Endothelial cell of umbilical vein (primary cell): Measurements from ENCODE around the gene DPP6. TPM values are rescaled to one million over a fixed set of nuclear protein-coding genes. Genes with fewer than 3 reads are reported as not detected.

Source experiments
- BruUV-seq: library from RNA; stranded (reverse); fragments of 400-500 nt; replicated peaks from 2 replicates; lab custom pipeline; 2021; lab: Mats Ljungman, UMichigan
- CTCF ChIA-PET: fragments of 300-600, 350-600 bp; sonication (Branson Sonifier 250); formaldehyde crosslinking; loops from one replicate; lab custom pipeline; 2021; ENCODE audit warnings: antibody characterized with exemption, inconsistent platforms; lab: Charles Lee
- POLR2A ChIA-PET: fragments of 300-600, 350-600 bp; sonication (Branson Sonifier 250); formaldehyde crosslinking; loops from one replicate; lab custom pipeline; 2021; ENCODE audit warnings: antibody characterized with exemption, inconsistent platforms; lab: Charles Lee
- DNase-seq: peaks from one replicate; pipeline ENCODE4 v3.0.0-alpha.2; 2011; ENCODE audit warnings: low read depth, low spot score
- FAIRE-seq: peaks from 2 replicates; lab custom pipeline; 2011; peaks lifted over from hg19 to GRCh38; lab: Jason Lieb, UNC
- H2AFZ ChIP-seq: 2 replicates; pipeline ENCODE4 v1.6.0; 2012; ENCODE audit warnings: low read depth, low read length, control low read depth, inconsistent platforms
- H3K27ac ChIP-seq: 2 replicates; pipeline ENCODE4 v1.5.1; 2011; ENCODE audit warnings: low read depth, mild to moderate bottlenecking, control low read depth, low read length, moderate library complexity; ENCODE audit not compliant: insufficient read depth
- H3K27me3 ChIP-seq, 2 experiments: 2 replicates each; pipeline versions ENCODE4 v1.6.0 to v1.6.1; 2011; ENCODE audit warnings: low read length in 2 of 2, mixed read lengths in 1 of 2; ENCODE audit not compliant: control insufficient read depth in 2 of 2, insufficient read depth in 2 of 2
- H3K36me3 ChIP-seq, 2 experiments: 2 replicates in 1 of 2; 3 replicates in 1 of 2; pipeline ENCODE4 v1.5.1; 2011; ENCODE audit warnings: low read length in 2 of 2, mild to moderate bottlenecking in 1 of 2, moderate library complexity in 1 of 2; ENCODE audit not compliant: control insufficient read depth in 2 of 2, insufficient read depth in 2 of 2; ENCODE audit errors: extremely low read depth in 1 of 2
- H3K4me1 ChIP-seq: 3 replicates; pipeline ENCODE4 v1.5.1; 2011; ENCODE audit warnings: mild to moderate bottlenecking, low read length; ENCODE audit not compliant: control insufficient read depth, insufficient read depth; ENCODE audit errors: extremely low read depth
- H3K4me2 ChIP-seq: 2 replicates; pipeline ENCODE4 v1.6.1; 2011; ENCODE audit warnings: low read length, control low read depth, mixed read lengths; ENCODE audit not compliant: insufficient read depth
- H3K4me3 ChIP-seq, 3 experiments: fragments of 200-600 bp in 1 of 3; sonication (generic), shearing (Covaris generic) in 1 of 3; replicated peaks in 1 of 3; 2 replicates each; pipeline ENCODE4 v1.5.1; 2011 to 2016; ENCODE audit warnings: control low read depth in 3 of 3, low read length in 3 of 3, mild to moderate bottlenecking in 2 of 3, inconsistent platforms in 1 of 3, low read depth in 1 of 3, moderate library complexity in 1 of 3; ENCODE audit not compliant: insufficient read depth in 1 of 3
- H3K79me2 ChIP-seq: 2 replicates; pipeline ENCODE4 v1.6.0; 2012; ENCODE audit warnings: low read length, inconsistent platforms; ENCODE audit not compliant: control insufficient read depth, insufficient read depth
- H3K9ac ChIP-seq: replicated peaks from 2 replicates; pipeline ENCODE3; 2011; ENCODE audit warnings: low read length, control low read depth; ENCODE audit not compliant: insufficient read depth; ENCODE audit errors: extremely low read depth
- H3K9me1 ChIP-seq: replicated peaks from 3 replicates; pipeline ENCODE4 v1.6.0; 2011; ENCODE audit warnings: mild to moderate bottlenecking, low read length; ENCODE audit not compliant: control insufficient read depth, insufficient read depth; ENCODE audit errors: extremely low read depth
- H3K9me3 ChIP-seq: replicated peaks from 2 replicates; pipeline ENCODE4 v1.5.1; 2012; ENCODE audit warnings: low read length, inconsistent platforms; ENCODE audit not compliant: control insufficient read depth, insufficient read depth
- H4K20me1 ChIP-seq: replicated peaks from 2 replicates; pipeline ENCODE3; 2011; ENCODE audit warnings: mild to moderate bottlenecking, low read length; ENCODE audit not compliant: control insufficient read depth, insufficient read depth; ENCODE audit errors: extremely low read depth
- CTCF ChIP-seq, 2 donors: IDR thresholded peaks; 1 replicate in 1 of 2; 2 replicates in 1 of 2; pipeline ENCODE4 v1.5.1; 2011; ENCODE audit warnings: low read length in 2 of 2, mild to moderate bottlenecking in 2 of 2, moderate library complexity in 2 of 2, control low read depth in 1 of 2, inconsistent platforms in 1 of 2, low read depth in 1 of 2; ENCODE audit not compliant: insufficient read depth in 1 of 2; ENCODE audit errors: extremely low read depth in 1 of 2
- GATA2 ChIP-seq: IDR thresholded peaks from 2 replicates; pipeline ENCODE4 v1.7.0; 2011; ENCODE audit warnings: low read depth, mild to moderate bottlenecking, moderate library complexity, mixed read lengths, low read length; ENCODE audit not compliant: insufficient read length, insufficient read depth
- POLR2AphosphoS5 ChIP-seq: IDR thresholded peaks from 2 replicates; pipeline ENCODE4 v1.6.1; 2012; ENCODE audit warnings: low read depth, mild to moderate bottlenecking, control low read depth, low read length, moderate library complexity; ENCODE audit not compliant: insufficient read depth
- dilution Hi-C: fragments of 300-500 bp; cut with MboI; formaldehyde crosslinking; loops from one replicate; pipeline ENCODE4 v1.15.0; 2019; ENCODE audit warnings: low sequenced_read_pairs; ENCODE audit not compliant: extremely low pct_ligation_motif_present
- intact Hi-C: fragments of 100-400 bp; cut with micrococcal nuclease; formaldehyde crosslinking; loops from one replicate; pipeline ENCODE4 v1.10.0; 2022
- polyA plus RNA-seq, 4 experiments: library from polyadenylated mRNA; depleted of rRNA in 3 of 4; stranded (reverse) in 3 of 4; unstranded in 1 of 4; fragments of >200 nt; gene quantifications; 2 replicates each; pipeline versions ENCODE4 v1.2.1 to v1.2.3, GENCODE V29; 2011 to 2012; ENCODE audit warnings: missing spikeins in 1 of 4
- total RNA-seq: library from RNA; stranded (reverse); gene quantifications from 2 replicates; pipeline ENCODE4 v1.2.3, GENCODE V29; 2021

DPP6 gene
- total and polyA plus RNA-seq, 2 donors (not counting 3 experiments of a cell fraction or from before 2014, with no cell fraction given), result not detected

- BruUV-seq, result no TSS peak
- Histone ChIP-seq H2AFZ (no peak overlapping the region), H3K27me3 (no peaks in the 10 kb centered on the region), H4K20me1 (no peaks in the 10 kb centered on the region), H3K4me2 (no peak overlapping the region), H3K9me1 (no peaks in the 10 kb centered on the region), H3K9ac (no peak overlapping the region), H3K4me1 (no peaks in the 10 kb centered on the region), H3K4me3 (no peak overlapping the region), H3K36me3 (no peaks in the 10 kb centered on the region), H3K9me3 (peaks cover 3% of the 10 kb centered on the region), H3K79me2 (no peaks in the 10 kb centered on the region), H3K27ac (no peak overlapping the region)
- dilution Hi-C loops (no loop called here), intact Hi-C loops (no loop called here)
- FAIRE-seq (no peak), DNase-seq (no peak)
- TF ChIP-seq POLR2AphosphoS5, result no peak
- CTCF ChIA-PET, result no interaction called here
- POLR2A ChIA-PET, result no interaction called here
These were observed 244.2 kb downstream of the DPP6 start for GRCh38 chr7:154296443-154296842.

- H3K9ac ChIP-seq, result no peak overlapping the region
- DNase-seq (no peak), FAIRE-seq (no peak)
- no peaks in the 10 kb centered on the region for H3K9me1 ChIP-seq
- TF ChIP-seq GATA2 (no peak), CTCF (IDR thresholded peaks at IDR 0.05; ENCODE audit: extremely low read depth in 1 of 2, insufficient read depth in 1 of 2, low read depth in 1 of 2, low read length in 2 of 2) (no peak)
- no peaks in the 10 kb centered on the region for H3K36me3 ChIP-seq
- no peak overlapping the region for H2AFZ ChIP-seq
- no peak overlapping the region for H3K27ac ChIP-seq
- ChIA-PET CTCF (no interaction called here), POLR2A (no interaction called here)
- dilution Hi-C loops, result no loop called here
- H3K9me3 ChIP-seq, result peaks cover 8% of the 10 kb centered on the region
- H3K27me3 ChIP-seq, result no peaks in the 10 kb centered on the region
- no peaks in the 10 kb centered on the region for H3K79me2 ChIP-seq
- no peak overlapping the region for H3K4me2 ChIP-seq
- intact Hi-C loops, result no loop called here
- no peaks in the 10 kb centered on the region for H3K4me1 ChIP-seq
- no peaks in the 10 kb centered on the region for H4K20me1 ChIP-seq
- H3K4me3 ChIP-seq, result no peak overlapping the region
- no TSS peak for BruUV-seq
These were observed 247.5 kb downstream of the DPP6 start for GRCh38 chr7:154299736-154300135.
